HG02798 (cell line): Measurements from ENCODE around the gene PPM1M.
"Not testable (repeated sequence)": the region's sequence is repeated elsewhere in the genome, so short reads cannot be mapped to it uniquely, and the experiment has no call there.

Experiments used
- ATAC-seq: cut with Tn5 transposase; IDR thresholded peaks from one replicate; pipeline ENCODE4 v1.9.1; 2021; ENCODE audit warnings: mild to moderate bottlenecking; ENCODE audit not compliant: unreplicated experiment, poor library complexity

PPM1M gene

GRCh38 chr3:52270252-52270754, 24.7 kb downstream of the PPM1M start:
- no peak for ATAC-seq

- not testable (repeated sequence) for ATAC-seq
Measured at GRCh38 chr3:52272172-52272571, 26.6 kb downstream of the PPM1M start.

- no peak for ATAC-seq
Measured at GRCh38 chr3:52272831-52273230, 27.3 kb downstream of the PPM1M start.

GRCh38 chr3:52274781-52275180, 29.2 kb downstream of the PPM1M start:
- ATAC-seq: not testable (repeated sequence)

GRCh38 chr3:52277071-52277964, 31.8 kb downstream of the PPM1M start:
- ATAC-seq: peak; percentile 21

DNA sequence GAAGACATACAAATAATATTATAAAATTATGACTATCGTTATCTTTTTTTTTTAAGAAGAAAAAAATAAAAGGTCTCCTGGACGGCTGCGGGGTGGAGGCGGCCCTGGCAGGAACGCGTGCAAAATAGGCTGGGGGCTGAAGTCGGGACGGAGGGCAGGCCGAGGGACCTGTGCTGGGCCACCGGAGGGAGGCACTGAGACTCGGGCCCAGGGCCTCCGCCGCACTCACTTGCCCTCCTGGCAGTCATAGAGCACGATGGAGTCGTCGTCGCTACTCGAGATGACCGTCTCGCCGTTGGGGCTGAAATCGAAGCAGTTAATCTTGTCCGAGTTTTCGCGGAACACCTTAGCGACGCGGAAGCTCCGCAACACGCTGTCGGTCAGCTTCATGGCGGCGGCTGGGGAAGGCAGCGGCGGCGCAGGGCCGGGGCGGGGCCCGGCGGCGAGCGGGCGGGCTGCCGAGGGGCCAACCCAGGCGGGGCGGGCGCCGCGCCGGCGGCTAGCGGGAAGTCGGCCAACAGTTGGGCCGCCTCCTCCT, 32.5 kb downstream of the PPM1M start:
- peak; percentile 70 for ATAC-seq

DNA sequence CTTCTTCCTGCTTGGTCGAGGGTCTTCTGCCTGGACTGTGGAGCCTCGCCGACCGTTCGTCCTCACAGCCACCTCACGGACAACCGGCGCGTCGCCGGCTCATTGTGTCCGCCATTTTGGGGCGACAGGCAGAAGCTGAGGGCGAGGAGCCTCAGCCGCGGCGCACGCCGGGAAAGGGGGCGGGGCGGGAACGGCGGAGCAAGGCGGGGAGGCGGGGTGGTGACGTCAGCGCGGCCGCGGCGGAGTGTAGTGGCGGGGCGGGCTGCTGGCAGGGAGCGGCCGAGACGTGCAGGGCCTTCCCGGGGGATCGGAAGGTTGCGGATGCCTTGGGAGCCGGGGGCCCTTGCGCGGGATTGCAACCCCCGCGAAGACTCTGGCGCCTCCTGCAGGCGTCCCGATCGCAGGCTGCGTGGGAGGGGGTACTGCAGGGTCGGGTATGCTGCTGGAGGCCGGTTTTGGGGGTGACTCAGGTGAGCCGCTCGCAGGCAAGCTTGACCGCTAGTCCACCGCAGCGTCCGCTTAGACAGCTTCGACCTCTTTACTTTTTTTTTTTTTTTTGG, 33.0 kb downstream of the PPM1M start, which contains the start of gene WDR82:
TSS of gene WDR82 (minus strand) at position 140 of the 560 bp plus-strand sequence. CDS start 288 bp downstream, outside the sequence.
- peak; percentile 91 for ATAC-seq

- no peak for ATAC-seq
Measured at GRCh38 chr3:52279596-52279995, 34.0 kb downstream of the PPM1M start.

DNA sequence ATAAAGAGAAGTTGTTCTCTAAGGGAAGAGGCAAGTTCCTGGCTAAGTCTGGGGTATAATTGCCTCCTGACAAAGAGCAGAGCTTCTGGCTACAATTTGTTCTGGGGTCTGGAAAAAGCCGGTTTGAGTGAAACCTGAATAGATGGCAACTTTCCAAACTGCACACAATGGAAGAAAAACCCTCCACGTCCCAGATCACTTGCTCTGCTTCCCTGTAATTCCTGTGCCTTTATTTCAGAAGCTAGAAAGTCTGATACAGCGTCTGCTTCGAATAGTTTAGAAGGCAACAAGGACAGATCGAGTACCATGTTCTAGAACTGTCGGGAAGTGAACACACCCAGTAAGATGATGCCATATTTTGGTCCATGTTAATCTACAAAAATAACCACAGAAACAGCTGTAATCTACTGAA, 34.5 kb downstream of the PPM1M start:
- ATAC-seq: no peak

DNA sequence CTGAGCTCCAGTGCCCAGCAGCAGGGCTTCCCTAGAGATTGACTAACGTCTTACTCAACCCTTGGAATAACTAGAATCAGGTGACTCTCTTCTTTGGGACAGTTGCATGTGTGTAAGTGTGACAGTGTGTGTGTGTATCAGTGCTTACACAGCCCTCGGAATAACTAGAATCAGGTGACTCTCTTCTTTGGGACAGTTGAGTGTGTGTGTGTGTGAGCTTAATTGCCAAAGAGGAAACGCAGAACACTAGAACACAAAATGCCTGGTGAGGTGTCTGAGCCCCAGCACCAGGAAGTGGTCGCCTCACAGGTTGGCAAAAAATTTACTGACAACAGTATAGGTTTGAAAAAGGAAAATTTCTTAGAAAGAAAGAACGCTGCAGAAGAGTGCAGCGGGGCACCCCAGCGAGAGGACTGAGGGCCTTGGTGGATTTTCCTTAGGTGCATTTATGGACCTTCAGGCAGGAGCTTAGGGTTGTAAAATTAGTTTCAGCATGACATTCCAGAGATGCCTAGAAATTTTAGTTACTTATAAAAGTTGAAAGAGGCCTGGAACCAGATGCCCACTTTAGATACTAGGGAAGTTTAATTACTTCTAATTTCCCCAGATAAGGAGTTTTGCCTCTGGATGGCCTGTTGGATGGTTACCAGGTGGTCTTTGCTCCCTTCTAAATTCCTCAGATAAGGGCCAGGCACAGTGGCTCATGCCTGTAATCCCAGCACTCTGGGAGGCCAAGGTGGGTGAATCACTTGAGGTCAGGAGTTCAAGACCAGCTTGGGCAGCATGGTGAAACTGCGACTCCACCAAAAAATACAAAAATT, 36.6 kb downstream of the PPM1M start:
- no peak for ATAC-seq

DNA sequence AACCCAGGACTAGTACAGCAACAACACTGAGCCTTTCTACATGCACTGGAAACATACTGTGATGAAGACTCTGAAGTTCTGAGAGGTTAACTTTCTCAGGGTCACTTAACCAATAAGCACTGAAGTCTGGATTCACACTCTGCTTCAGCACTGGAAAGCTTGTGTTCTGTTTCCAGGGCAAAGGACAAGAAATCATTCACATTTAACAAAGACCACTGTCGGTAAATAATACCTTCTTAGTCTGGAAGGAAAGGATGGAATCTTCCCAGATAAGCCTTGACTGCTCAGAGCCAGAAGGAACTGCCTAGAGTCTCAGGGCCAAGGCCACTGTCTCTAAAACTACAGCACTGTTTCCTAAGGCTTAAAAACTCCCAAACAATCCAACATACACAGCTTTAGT, 37.7 kb downstream of the PPM1M start:
- no peak for ATAC-seq

GRCh38 chr3:52284051-52284450, 38.5 kb downstream of the PPM1M start:
- not testable (repeated sequence) for ATAC-seq

DNA sequence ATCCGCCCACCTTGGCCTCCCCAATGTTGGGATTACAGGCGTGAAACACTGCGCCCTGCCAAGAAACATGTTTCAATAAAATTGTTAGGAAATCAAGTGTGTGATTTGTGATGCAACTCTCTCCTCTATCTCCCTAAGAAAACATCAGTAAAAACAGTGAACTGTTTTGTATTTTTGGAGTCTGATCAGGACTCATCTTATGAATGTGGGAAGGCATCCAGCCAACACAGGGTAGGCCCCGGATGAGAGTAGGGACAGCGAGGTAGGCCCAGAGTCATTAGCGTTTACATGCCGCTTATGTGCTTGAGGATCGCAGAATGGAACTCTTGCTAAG, 41.2 kb downstream of the PPM1M start:
- no peak for ATAC-seq

GRCh38 chr3:52288674-52289073, 43.1 kb downstream of the PPM1M start:
- no peak for ATAC-seq

DNA sequence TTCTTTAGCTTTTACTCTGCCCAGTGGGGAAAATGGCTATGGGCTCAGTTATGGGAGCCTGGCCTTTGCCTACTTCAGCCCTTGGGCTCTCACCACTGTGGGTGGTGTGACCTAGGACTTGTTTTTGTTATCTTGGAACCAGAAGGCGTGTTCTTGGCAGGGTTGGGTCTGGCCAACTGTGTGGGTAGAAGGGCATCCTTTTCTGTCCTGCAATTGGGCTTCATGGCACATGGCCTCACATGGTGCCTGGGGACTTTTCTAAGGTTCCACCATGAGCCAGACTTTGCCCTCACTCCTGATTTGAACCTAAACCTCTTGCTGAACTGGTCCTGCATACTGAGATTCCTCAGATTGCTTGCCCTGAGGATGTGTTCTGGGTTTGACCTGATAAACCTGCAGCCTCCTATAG, 43.8 kb downstream of the PPM1M start:
- ATAC-seq: no peak

DNA sequence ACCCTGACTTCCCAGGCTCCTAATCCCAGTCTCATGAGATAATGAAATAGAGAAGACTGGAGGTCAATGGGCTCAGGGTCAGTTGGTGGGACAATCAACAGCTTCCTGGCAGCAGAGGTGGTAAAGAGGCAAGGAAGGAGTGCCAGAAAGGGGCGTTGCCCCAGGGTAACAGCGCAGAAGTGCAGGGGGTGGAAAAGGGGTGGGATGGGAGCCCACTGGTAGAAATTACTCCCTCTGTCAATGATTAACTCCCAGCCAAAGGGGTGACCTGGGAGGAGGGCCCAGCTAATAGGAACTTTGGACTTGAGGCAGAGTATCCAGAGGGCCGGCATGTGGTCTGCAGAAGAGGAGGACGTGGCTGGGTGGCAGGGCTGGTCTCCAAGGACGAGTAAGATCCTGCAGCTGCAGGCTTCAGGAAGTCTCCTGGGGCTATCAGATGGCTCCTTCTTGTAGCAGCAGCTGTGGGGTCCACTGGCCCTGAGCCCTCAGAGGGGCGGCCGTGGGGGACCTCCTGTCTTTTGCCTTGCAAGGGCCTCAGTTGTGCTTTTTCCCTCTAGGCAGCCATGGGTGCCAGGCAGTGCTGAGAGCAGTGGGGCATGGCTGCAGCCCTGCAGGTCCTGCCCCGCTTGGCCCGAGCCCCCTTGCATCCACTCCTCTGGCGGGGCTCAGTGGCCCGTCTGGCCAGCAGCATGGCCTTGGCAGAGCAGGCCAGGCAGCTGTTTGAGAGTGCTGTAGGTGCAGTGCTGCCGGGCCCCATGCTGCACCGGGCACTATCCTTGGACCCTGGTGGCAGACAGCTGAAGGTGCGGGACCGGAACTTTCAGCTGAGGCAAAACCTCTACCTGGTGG, 44.4 kb downstream of the PPM1M start:
- ATAC-seq: no peak

GRCh38 chr3:52290596-52291507, 45.3 kb downstream of the PPM1M start:
- ATAC-seq: no peak

DNA sequence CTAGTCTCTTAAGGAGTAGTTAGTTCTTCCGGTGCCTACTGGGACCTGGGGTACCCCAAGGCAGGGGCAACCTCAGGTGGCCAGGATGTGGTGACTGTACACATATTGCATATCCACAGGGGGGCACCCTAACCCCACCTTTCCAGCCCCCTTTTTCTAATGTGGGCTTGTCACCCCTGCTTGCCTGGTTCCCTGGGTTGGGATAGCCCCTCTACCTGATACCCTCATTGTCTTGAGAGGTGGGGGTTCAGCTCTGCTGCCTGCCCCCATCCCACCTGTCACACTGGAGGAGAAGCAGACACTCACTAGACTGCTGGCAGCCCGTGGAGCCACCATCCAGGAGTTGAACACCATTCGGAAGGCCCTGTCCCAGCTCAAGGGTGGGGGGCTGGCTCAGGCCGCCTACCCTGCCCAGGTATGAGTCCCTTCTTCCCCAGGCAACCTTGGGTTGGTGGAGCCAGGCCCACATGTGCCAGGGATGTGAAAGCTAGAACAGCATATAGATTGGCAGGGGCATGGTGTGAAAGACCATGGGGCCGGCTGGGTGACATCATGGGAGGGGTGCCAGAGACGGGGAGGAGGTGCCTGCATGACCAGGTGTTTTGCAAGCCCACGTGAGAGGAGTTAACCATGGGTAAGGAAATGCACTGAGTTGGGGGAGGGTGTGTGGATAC, 46.1 kb downstream of the PPM1M start:
- ATAC-seq: no peak
